ENCODE measurements around the gene DGKA. TPM values are rescaled to one million over a fixed set of nuclear protein-coding genes. Genes with fewer than 3 reads are reported as not detected.

DGKA gene
- total RNA-seq, 1 donor from 2014 or later = 155 TPM

DNA sequence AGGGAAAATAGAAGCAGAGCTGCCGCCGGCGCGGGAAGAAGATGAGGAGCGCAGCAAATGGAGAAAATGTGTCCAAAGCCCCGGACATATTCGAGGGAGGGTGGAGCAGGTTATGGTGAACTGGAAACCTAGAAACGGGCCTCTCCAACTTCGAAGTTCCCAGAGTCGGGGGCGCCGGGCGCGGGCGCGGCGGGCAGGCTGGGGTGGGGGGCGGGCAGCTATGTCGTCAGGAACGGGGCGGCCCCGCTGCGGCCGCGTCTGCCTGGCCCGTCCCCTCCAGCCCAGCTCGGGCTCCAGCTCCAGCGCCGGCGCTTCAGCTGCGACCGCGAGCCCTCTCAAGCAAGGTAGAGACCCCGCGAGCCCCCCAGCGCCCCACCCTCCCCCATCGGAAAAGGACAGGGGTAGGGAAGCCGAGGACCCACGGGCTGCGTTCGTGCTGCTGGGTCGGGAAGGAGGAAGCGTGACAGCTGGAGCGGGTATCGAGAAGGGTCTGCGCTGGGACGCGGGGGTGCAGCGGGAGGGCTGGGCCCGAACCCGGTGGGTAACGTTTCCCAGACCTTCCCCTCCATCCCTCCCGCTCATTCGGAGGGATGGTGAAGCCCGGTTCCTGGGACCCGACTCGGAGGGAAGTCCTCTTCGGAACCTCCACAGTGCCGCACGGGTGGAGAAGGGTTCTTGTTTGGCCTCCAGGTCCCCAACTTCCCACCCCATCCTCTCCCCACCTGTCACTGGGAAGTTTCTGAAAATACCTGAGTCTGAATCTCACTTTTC is 1.0 kb downstream of the DGKA start:
- peak; percentile 66 for DNase-seq (ENCODE audit: low spot score)

DNA sequence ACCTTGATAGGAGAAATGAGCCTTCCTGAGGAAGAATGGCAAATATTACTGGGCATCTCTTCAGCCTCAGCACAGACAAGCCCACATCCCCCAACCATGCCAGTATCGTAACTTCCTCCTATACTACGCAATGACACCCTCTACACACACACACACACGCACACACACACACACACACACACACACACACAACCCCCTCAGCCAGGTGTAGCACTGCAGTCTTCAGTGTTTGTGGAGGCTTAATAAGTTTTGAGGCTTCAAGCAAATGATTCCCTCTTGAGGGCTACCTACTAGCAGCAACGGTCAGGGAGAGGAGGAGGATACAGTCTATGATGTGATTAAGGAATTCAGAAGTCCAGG is 1.6 kb downstream of the DGKA start:
- DNase-seq (ENCODE audit: low spot score) = no peak

DNA sequence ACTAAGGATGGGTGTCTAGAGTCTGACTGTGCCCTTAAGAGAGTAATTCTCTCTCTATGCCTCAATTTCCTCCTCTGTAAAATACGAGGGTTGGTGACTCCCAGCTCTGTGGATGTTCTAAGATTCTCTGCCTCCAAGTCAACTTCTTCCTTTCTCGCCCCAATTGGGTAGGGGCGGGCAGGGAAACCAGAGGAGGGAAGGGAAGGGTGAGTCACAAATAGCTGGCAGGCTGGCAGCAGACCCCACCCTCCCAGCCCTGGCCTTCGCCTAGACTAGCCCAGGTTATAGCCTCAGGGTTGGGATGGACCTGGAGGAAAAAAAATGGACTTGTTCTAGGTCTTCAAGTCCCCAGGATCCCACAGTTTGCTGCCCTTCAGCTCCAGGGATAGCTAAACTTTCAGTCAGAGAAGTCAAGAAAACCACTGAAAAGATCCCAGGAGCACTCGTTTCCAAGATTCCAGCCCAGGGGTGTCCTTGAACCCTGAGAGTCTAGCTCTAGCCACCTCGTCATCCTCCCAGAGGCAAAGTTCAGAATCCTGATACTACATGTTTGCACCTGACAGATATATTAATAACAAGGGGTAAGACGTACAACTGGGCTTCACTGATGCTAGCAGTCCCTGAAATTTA is 2.3 kb downstream of the DGKA start:
- peak; percentile 79 for DNase-seq (ENCODE audit: low spot score)

DNA sequence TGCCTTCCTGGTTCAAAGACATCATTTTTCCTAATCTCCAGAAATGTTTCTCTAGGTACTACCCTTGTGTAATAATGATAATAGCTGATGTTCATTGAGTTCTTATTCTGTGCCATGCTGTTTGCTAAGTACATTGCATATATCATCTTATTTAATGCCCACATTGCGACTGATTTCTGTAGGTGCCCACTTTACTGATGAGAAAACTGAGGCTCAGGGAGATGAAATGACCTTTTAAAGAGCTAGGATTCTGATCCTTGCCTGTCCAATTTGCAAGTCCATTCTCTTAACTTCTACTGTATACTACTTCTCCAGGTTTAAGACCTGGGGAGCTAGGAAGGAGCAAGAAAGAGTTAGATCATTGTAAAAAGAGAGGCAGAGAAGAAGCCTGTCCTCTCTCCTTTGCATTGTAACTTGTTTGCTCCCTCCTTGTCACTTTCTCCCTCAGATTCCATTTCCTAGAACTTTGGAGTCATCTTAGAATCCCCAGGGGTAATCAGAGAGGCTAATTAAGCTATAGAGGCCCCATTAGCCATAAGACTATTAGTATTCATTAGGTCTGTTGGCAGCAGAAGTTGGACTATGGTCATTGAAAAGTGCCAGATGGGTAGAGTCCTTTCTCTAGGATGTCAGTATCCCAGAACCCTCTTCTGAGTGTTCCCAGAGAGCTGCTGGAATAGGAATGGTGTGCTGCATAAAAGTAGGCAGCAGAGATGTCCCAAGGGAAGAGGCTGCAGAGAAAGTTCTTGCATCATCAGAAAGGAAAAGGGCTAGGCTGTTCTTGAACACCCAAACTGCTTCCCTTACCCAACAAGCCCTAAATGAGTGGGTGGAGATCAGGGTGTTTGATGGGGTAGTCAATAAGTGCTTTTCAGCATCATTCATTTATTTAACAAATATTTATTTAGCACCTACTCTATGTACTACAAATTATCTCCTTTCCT is 3.1 kb downstream of the DGKA start:
- DNase-seq (ENCODE audit: low spot score) = no peak

DNA sequence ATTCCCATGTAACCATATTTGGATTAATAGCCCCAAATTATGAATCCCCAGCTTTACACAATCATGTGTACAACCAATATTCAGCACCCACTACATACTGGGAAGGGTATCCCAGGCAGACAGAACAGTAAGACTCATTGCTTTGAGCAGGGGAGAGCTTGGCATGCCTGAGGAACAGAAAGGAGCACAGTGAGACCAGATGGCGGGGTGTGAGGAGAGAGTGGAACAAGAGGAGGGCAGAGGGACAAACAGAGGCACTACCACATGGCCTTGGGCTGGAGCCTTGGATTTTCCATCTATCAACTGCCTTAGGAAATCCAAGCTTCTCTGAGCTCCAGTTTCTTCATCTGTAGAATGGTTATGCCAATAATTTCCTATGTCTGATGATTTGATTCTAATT is 3.8 kb downstream of the DGKA start:
- no peak for DNase-seq (ENCODE audit: low spot score)

- no peak for DNase-seq (ENCODE audit: low spot score)
Observed at GRCh38 chr12:55935738-55936151, 4.8 kb downstream of the DGKA start.

- no peak for DNase-seq (ENCODE audit: low spot score)
Observed at GRCh38 chr12:55937981-55938380, 7.0 kb downstream of the DGKA start.

- DNase-seq (ENCODE audit: low spot score) = no peak
Observed at GRCh38 chr12:55938826-55939501, 8.0 kb downstream of the DGKA start.

DNA sequence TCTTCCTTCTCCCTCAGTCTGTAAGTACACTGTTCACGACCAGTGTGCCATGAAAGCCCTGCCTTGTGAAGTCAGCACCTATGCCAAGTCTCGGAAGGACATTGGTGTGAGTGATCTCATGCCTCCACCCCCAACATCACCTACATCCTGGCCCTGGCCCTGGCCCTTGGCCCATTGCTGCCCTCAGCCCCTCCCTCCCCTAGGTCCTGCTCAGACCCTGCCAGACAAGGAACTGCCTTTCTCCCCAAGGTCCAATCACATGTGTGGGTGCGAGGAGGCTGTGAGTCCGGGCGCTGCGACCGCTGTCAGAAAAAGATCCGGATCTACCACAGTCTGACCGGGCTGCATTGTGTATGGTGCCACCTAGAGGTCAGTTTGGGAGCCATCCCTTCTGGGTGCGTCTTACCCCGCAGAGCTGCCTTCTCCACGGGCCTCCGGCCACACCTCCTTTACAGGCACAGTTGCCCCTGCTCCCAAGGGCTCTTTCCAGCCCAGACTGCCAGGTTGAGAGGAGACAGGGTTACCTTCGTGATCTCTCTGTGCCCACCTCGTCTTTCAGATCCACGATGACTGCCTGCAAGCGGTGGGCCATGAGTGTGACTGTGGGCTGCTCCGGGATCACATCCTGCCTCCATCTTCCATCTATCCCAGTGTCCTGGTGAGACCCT is 9.2 kb downstream of the DGKA start:
- peak; percentile 93 for DNase-seq (ENCODE audit: low spot score)

DNA sequence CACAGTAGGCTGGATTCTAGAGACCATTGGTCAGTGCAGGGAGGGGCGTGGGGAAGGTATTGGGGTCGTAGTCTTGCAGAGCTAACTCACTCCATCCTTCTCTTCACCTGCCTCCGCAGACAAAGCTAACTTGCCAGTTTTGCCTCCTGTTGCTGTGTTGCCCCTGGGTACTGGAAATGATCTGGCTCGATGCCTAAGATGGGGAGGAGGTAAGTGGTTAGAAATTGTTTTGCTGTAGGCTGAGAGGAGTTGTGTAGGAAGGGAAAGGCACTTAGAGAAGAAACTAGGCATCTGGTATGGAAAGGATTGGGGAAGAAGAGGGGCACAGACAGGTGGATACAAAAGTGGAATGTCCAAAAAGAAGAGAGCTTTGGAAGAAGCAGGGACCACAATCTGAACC is 11.1 kb downstream of the DGKA start:
- DNase-seq (ENCODE audit: low spot score) = no peak

DNA sequence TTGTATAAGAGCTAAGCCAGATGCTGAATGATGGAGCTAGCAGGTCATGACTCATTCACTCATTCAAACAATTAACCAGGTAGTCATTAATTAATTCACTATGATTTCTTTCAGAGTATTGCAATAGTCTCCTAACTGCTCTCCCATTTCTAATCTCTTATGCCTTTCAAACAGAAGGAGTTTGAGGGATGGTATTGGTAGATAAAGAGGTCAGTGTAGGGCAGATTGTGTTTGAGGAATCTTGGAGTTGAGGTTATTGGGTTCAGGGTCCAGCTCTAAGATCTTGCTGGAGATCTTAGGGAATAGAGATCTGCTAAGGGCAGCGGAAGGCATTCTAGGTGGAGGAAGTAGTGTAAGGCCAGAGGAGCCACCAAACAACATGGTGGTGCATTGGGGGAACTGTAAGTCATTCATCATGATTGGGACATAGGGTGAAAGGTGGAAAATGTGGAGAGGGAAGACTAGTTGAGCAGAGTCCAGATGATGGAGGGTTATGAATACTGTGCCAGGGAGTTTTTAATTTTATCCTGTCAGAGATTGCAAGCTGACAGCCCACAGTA is 11.7 kb downstream of the DGKA start:
- DNase-seq (ENCODE audit: low spot score) = no peak

GRCh38 chr12:55946553-55946952 is 15.6 kb downstream of the DGKA start:
- DNase-seq (ENCODE audit: low spot score) = no peak

GRCh38 chr12:55955344-55955743 is 24.4 kb downstream of the DGKA start:
- no peak for DNase-seq (ENCODE audit: low spot score)

- DNase-seq (ENCODE audit: low spot score) = peak; percentile 75
Observed at GRCh38 chr12:55955800-55956508, 25.0 kb downstream of the DGKA start.

GRCh38 chr12:55957106-55957859 is 26.3 kb downstream of the DGKA start:
- DNase-seq (ENCODE audit: low spot score) = peak; percentile 70

- DNase-seq (ENCODE audit: low spot score) = no peak
Observed at GRCh38 chr12:55963760-55964159, 32.8 kb downstream of the DGKA start.

- DNase-seq (ENCODE audit: low spot score) = no peak
Observed at GRCh38 chr12:55965240-55965639, 34.3 kb downstream of the DGKA start.

DNA sequence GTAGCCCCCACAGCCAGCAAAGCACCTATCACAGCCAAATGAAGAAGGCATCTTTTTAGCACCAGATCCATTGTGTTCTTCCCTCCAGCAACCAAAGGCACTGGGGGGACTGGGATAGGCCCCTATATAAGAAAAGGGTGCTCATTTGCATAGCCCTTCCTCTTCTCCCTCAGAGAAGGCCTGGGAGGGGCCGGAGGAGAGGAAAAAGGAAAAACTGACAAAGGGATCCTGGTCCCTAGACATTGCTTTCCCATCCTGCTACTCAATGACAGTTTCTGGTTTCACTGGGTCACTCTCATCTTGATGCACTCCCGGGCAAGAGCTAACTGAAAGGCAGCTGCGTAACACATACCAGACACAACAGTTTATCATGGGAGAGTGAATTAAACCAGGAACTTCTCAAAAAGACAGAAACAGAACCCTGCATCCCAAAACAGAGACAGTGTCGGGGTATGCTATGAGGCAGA is 35.0 kb downstream of the DGKA start, which contains the start of gene PMEL:
TSS of gene PMEL (minus strand) at position 102 of the 467 bp plus-strand sequence. CDS start at position 71, 31 bp downstream.
- no peak for DNase-seq (ENCODE audit: low spot score)

Measured in ureter (tissue), 1 donor.